Activated naive CD8-positive, alpha-beta T cell (primary cell): ENCODE results near the gene TYK2.
A peak's percentile ranks its signal among the peaks of the same experiment; 100 is the strongest.
"Not testable (repeated sequence)": the region's sequence is repeated elsewhere in the genome, so short reads cannot be mapped to it uniquely, and the experiment has no call there.

Experiments
- H3K27ac Mint-ChIP-seq: one replicate; pipeline ENCODE4 v1.8.0; 2021; ENCODE audit warnings: mixed read lengths
- H3K27me3 Mint-ChIP-seq: one replicate; pipeline ENCODE4 v1.8.0; 2021; ENCODE audit warnings: mixed read lengths
- H3K36me3 Mint-ChIP-seq: one replicate; pipeline ENCODE4 v1.8.0; 2021; ENCODE audit warnings: mixed read lengths
- H3K4me1 Mint-ChIP-seq: one replicate; pipeline ENCODE4 v1.8.0; 2021; ENCODE audit warnings: low read depth, mixed read lengths
- H3K4me3 Mint-ChIP-seq: one replicate; pipeline ENCODE4 v1.8.0; 2021; ENCODE audit warnings: mild to moderate bottlenecking, mixed read lengths
- H3K9me3 Mint-ChIP-seq: one replicate; pipeline ENCODE4 v1.8.0; 2021; ENCODE audit warnings: low read depth, mixed read lengths

Gene TYK2

DNA sequence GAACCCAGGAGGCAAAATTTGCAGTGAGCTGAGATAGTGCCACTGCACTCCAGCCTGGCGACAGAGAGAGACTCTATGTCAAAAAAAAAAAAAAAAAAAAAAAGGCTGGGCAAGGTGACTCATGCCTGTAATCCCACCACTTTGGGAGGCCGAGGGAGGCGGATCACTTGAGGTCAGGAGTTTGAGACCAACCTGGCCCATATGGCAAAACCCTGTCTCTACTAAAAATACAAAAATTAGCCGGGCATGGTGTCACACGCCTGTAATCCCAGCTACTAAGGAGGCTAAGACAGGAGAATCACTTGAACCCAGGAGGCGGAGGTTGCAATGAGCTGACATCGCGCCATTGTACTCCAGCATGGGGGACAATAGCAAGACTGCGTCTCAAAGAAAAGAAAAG, 43.6 kb downstream of the TYK2 start:
- H3K27ac Mint-ChIP-seq, H3K4me3 Mint-ChIP-seq, H3K36me3 Mint-ChIP-seq, H3K27me3 Mint-ChIP-seq, H3K9me3 Mint-ChIP-seq: not testable (repeated sequence)
- H3K4me1 Mint-ChIP-seq = peaks cover 48% of the 10 kb centered on the region

GRCh38 chr19:10335352-10335985, 44.9 kb downstream of the TYK2 start:
- H3K27ac Mint-ChIP-seq = no peak overlapping the region
- peaks cover 46% of the 10 kb centered on the region for H3K4me1 Mint-ChIP-seq

GRCh38 chr19:10334588-10335351, 45.6 kb downstream of the TYK2 start:
- H3K27ac Mint-ChIP-seq = no peak overlapping the region
- H3K4me3 Mint-ChIP-seq = peak overlapping the region; percentile 53
- peaks cover 3% of the 10 kb centered on the region for H3K36me3 Mint-ChIP-seq
- peaks cover 42% of the 10 kb centered on the region for H3K4me1 Mint-ChIP-seq
- no peaks in the 10 kb centered on the region for H3K9me3 Mint-ChIP-seq
- no peaks in the 10 kb centered on the region for H3K27me3 Mint-ChIP-seq

More at GRCh38 chr19:10335352-10335985, 44.9 kb downstream of the TYK2 start:
- Mint-ChIP-seq H3K9me3 (no peaks in the 10 kb centered on the region), H3K27me3 (no peaks in the 10 kb centered on the region), H3K36me3 (peaks cover 3% of the 10 kb centered on the region), H3K4me3 (no peak overlapping the region)

GRCh38 chr19:10333758-10334587, 46.4 kb downstream of the TYK2 start:
- Mint-ChIP-seq H3K4me1 (peaks cover 34% of the 10 kb centered on the region), H3K27me3 (no peaks in the 10 kb centered on the region), H3K36me3 (peaks cover 3% of the 10 kb centered on the region), H3K27ac (peak overlapping the region; percentile 96), H3K4me3 (peak overlapping the region; percentile 96), H3K9me3 (no peaks in the 10 kb centered on the region)

DNA sequence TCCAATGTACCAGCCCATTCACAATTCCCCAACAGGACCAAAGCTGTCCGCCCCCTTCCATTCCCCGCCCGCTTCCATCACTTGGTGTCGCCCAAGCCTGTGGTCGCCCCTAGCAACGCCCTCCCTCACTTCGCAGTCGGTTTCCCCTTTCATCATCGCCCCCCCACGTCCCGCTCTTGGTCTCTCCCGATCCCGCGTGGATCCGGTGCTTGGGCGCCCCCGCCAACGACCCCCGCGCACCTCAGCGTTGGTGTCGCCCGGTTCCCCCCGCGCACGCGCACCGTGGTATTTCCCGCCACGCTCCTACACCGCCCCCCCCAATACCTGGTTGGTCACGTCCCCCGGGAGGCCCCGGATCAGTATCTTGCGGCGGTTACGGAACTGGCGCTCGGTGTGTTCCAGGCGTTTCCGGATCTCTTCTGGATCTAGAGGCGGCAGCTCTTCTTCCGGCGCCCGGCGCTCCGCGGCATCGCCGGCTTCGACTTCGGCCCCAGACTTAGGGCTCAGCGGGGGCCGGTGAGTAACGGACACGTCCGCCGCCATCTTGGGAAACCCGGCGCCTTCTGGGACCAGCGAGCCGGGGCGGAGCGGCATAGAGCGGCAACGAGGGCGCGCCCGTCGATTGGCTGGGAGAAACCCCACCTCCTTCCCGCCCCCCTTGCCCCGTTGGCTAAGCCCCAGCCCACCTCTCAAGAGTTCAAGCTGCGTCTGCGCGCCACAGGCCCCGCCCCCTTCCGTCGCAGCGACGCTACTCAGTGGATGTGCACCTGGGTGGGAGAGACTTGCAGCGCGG, 47.2 kb downstream of the TYK2 start, which contains the start of gene RAVER1:
Gene RAVER1 (minus strand): TSS at position 565 of the 793 bp plus-strand sequence. CDS start 22 bp downstream, at position 543.
- Mint-ChIP-seq H3K4me3 (peak within 1 kb of the TSS; percentile 96), H3K36me3 (peaks cover 3% of the 10 kb centered on the region), H3K27ac (peak within 1 kb of the TSS; percentile 96), H3K9me3 (no peaks in the 10 kb centered on the region), H3K4me1 (peaks cover 26% of the 10 kb centered on the region), H3K27me3 (no peaks in the 10 kb centered on the region)

DNA sequence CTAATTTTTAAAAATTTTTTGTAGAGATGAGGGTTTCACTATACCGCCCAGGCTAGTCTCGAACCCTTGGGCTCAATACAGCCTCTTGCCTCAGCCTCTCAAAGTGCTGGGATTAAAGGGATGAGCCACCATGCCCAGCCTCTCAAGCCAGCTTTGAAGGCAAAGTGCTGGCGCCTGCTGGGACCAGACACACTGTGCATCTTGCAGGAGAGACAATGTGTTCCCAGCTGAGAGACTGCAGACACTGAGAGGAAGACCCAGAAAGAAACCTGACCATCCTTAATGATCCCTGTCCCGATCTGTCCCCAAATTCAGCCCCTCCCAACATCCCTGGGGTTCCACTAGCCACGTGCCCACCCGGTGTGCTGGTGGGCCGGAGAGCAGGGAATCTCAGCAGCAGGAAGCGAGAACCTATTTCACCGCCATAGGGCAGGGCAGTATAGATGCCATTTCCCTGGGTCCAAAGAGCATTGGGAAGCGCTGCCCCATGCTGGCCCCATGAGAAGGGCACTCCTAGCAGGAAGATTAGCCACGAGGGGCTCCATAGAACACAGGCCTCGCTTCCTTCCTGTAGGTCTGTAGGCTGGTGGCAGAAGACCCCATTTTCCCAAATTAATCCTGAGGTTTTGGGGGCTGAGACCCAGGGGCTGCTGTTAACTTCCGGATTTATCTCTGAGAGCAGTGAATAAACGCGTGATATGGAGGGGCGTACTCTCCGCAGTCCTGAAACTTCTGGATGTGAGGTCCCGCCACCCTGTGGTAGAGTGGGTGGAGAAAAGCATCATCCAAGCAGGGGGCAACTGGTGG, 48.0 kb downstream of the TYK2 start:
- Mint-ChIP-seq H3K4me1 (peaks cover 26% of the 10 kb centered on the region), H3K27me3 (no peaks in the 10 kb centered on the region), H3K9me3 (no peaks in the 10 kb centered on the region), H3K27ac (peak overlapping the region; percentile 96), H3K36me3 (peaks cover 3% of the 10 kb centered on the region), H3K4me3 (peak overlapping the region; percentile 96)

GRCh38 chr19:10329555-10329954, 50.8 kb downstream of the TYK2 start:
- Mint-ChIP-seq H3K36me3 (peaks cover 3% of the 10 kb centered on the region), H3K27ac (no peak overlapping the region)

GRCh38 chr19:10328558-10329429, 51.6 kb downstream of the TYK2 start:
- peaks cover 3% of the 10 kb centered on the region for H3K36me3 Mint-ChIP-seq

More at GRCh38 chr19:10329555-10329954, 50.8 kb downstream of the TYK2 start:
- H3K9me3 Mint-ChIP-seq = no peaks in the 10 kb centered on the region
- no peaks in the 10 kb centered on the region for H3K27me3 Mint-ChIP-seq
- H3K4me1 Mint-ChIP-seq = peaks cover 23% of the 10 kb centered on the region
- H3K4me3 Mint-ChIP-seq = no peak overlapping the region

GRCh38 chr19:10327793-10328192, 52.6 kb downstream of the TYK2 start:
- no peak overlapping the region for H3K27ac Mint-ChIP-seq
- H3K4me1 Mint-ChIP-seq = peaks cover 12% of the 10 kb centered on the region
- H3K27me3 Mint-ChIP-seq = no peaks in the 10 kb centered on the region
- no peaks in the 10 kb centered on the region for H3K9me3 Mint-ChIP-seq
- no peak overlapping the region for H3K4me3 Mint-ChIP-seq
- peaks cover 2% of the 10 kb centered on the region for H3K36me3 Mint-ChIP-seq

More at GRCh38 chr19:10328558-10329429, 51.6 kb downstream of the TYK2 start:
- no peak overlapping the region for H3K27ac Mint-ChIP-seq
- H3K27me3 Mint-ChIP-seq = no peaks in the 10 kb centered on the region
- no peak overlapping the region for H3K4me3 Mint-ChIP-seq
- H3K9me3 Mint-ChIP-seq = no peaks in the 10 kb centered on the region
- H3K4me1 Mint-ChIP-seq = peaks cover 18% of the 10 kb centered on the region

DNA sequence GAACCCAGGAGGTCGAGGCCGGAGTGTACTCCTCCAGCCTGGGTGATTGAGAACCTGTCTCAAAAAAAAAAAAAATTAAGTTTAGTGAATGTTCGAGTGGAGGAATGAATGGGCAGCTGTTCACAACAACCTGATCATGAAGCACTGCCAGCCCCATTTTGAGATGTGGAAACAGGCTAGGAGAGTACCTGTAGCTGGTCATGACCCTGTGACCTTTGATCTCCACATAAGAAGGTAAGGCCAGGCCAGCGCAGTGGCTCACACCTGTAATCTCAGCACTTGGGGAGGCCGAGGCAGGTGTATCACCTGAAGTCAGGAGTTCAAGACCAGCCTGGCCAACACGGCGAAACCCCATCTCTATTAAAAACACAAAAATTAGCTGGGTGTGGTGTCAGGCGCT, 54.6 kb downstream of the TYK2 start:
- no peaks in the 10 kb centered on the region for H3K36me3 Mint-ChIP-seq
- no peak overlapping the region for H3K27ac Mint-ChIP-seq
- no peaks in the 10 kb centered on the region for H3K27me3 Mint-ChIP-seq
- no peak overlapping the region for H3K4me3 Mint-ChIP-seq
- H3K4me1 Mint-ChIP-seq = peaks cover 2% of the 10 kb centered on the region
- H3K9me3 Mint-ChIP-seq = no peaks in the 10 kb centered on the region

GRCh38 chr19:10321874-10322835, 58.2 kb downstream of the TYK2 start:
- H3K4me1 Mint-ChIP-seq = no peaks in the 10 kb centered on the region
- H3K36me3 Mint-ChIP-seq = no peaks in the 10 kb centered on the region
- H3K4me3 Mint-ChIP-seq = no peak overlapping the region
- peak overlapping the region; percentile 41 for H3K27ac Mint-ChIP-seq
- no peaks in the 10 kb centered on the region for H3K9me3 Mint-ChIP-seq
- no peaks in the 10 kb centered on the region for H3K27me3 Mint-ChIP-seq

- H3K27me3 Mint-ChIP-seq = no peaks in the 10 kb centered on the region
- H3K9me3 Mint-ChIP-seq = no peaks in the 10 kb centered on the region
- no peak overlapping the region for H3K4me3 Mint-ChIP-seq
- H3K4me1 Mint-ChIP-seq = no peaks in the 10 kb centered on the region
- no peak overlapping the region for H3K27ac Mint-ChIP-seq
- H3K36me3 Mint-ChIP-seq = no peaks in the 10 kb centered on the region
Observed at GRCh38 chr19:10321417-10321797, 59.0 kb downstream of the TYK2 start.
